GM12872 (cell line): Measurements from ENCODE around the gene CACNA1E.

Experiments
- CTCF ChIP-seq: IDR thresholded peaks from 3 replicates; pipeline ENCODE4 v1.5.1; 2011; ENCODE audit warnings: low read depth, mild to moderate bottlenecking, low read length, moderate library complexity; ENCODE audit not compliant: insufficient read depth

Gene CACNA1E

DNA sequence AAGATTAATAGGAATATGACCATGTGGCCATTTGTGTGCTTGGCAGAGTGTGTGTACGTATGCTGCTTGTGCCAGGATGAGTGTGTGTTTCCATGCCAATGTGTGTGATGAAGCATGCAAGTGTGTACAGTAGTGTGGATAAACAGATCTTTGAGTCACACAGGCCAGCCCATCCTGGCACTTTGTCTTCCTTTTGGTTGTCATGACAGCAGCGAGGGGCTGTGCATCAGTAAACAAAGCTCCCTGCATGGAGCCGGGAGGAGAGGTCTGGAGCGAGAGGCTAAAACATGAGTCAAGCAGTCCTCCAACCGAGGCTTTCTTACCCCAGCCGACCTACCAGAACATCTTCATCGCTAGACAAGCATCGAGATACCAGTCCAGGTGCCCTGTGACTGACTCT, 221.2 kb downstream of the CACNA1E start:
- TF ChIP-seq CTCF, result no peak

DNA sequence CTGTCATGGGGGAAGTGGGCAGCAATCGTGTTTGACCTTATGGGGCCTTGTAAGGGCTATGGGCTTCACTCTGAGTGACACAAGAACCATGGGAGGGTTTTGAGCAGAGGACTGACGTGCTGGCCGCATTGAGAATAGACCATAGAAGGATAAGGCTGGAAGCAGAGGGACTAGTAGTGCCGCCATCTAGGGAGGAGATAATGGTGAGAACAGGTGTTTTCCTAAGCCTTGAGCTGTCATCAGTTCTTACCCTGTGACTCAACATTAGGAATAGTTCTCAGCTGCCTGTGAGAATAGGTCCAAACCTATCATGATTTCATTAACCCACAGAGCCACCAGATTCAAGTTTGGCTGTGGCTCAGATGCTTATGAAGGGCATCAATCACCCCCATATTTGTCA, 228.5 kb downstream of the CACNA1E start:
- no peak for TF ChIP-seq CTCF

DNA sequence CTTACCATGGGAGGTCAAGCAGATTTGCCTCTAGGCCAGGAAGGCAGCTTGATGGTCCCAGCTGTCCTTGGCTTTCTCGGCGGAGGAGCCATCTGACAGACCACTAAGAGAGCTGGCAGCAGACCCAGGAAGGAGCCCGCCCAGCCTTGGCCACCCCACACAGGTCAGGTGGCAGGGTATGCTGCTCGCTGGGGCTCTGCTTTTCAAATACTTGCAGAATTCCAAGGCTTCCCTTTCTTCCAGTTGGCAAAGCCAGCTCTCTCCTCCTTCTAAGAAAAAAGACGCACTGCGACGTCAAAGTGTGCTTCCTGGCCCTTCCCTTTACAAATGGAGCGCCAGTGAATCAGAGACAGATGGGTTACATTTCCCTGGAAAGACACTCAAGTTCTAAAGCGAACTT, 229.4 kb downstream of the CACNA1E start:
- TF ChIP-seq CTCF, result no peak

- no peak for TF ChIP-seq CTCF
These were observed 231.1 kb downstream of the CACNA1E start for GRCh38 chr1:181714428-181714827.

DNA sequence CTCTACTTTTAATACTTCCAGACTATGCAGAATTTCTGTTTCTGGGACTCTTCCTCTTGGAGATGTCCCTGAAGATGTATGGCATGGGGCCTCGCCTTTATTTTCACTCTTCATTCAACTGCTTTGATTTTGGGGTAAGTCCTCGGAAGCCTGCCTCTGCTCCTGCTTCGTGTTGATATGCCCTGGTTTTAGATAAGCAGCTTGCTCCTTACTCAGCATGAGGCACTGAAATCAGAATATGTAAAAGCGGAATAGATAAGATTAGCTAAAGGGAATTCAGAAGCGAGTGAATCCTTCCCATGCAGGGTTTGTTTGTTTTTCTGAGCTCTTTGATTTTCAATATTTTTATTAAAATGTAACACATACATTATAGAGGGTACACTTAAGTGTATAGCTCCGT, 234.7 kb downstream of the CACNA1E start:
- TF ChIP-seq CTCF, result no peak

DNA sequence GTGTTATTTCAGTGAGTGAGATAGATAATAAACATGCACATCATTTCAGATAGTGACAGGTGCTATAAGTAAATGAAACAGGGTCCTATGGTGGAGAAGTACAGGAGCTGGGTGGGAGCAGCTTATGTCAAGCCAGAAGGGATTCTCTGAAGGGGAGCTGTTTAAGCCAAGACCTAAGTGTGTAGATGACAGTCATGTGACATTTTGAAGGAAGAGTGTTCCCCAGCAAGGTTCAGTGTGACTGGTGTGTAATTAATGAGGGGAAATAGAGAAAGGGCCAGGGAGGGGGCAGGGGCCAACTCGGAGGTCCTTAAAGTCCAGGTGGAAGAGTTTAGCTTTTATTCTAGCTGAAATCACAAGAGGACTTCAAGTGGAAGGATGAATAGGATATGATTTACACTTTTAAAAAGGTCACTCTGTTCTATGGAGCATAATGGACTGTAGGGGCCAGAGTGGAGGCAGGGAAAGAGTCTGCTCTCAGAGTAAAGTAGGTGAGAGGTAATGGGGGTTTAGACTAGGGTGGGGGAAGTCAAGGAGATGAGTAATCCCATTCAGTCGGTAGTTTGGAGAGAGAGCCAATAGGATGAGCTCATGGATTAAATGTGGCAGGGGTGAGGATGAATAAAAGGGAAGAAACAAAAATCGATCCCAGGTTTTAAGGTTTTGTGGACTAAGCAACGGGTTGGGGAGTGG, 243.1 kb downstream of the CACNA1E start:
- TF ChIP-seq CTCF, result no peak

GRCh38 chr1:181730606-181731005, 247.3 kb downstream of the CACNA1E start:
- no peak for TF ChIP-seq CTCF
